ENCODE data around the gene CHMP5. TPM values are rescaled to one million over a fixed set of nuclear protein-coding genes. Genes with fewer than 3 reads are reported as not detected.

The CHMP5 gene
- total and polyA plus RNA-seq, 7 experiments from 2014 or later, result 21.4 to 74.6 (median 37.8) TPM

DNA sequence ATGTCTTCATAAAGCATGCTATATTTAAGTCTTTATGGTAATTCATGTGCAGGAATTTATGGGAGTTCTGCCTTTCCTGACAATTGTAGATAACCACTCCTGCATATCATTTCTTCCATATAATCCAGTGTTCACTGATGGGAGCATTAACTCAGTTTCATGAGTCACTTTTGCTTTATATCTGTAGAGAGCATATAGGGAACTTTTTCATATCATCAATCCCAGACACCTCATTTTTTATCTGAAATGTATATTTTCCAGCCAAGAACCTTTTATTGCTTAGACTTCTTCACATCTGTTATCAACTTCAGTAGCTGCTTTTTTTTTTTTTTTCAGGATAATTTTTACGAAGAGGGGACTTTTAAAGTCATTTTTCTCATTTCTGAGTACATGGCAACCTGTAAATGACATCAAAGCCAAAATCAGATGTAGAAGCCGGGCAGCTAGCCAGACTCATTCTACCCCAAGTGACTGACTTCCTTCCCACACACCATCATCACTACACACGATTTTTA, 66.6 kb downstream of the CHMP5 start:
- Mint-ChIP-seq H3K4me3 (no peak overlapping the region), H3K9me3 (peaks cover 0 to 1% (median 0%) of the 10 kb centered on the region in 11 donors), H3K36me3 (peaks cover 15 to 65% (median 50%) of the 10 kb centered on the region in 5 donors), H3K27me3 (no peaks in the 10 kb centered on the region), H3K27ac (peak overlapping the region in 1 of 9 donors; percentile 60), H3K4me1 (no peaks in the 10 kb centered on the region)
- Histone ChIP-seq H3K27me3 (ENCODE audit: control insufficient read depth in 2 of 2, insufficient read depth in 2 of 2, low read length in 2 of 2) (no peaks in the 10 kb centered on the region), H3K36me3 (ENCODE audit: control insufficient read depth in 2 of 3, insufficient read depth in 3 of 3, low read length in 3 of 3) (peaks cover 0 to 70% (median 8%) of the 10 kb centered on the region in 3 experiments), H3K9me3 (ENCODE audit: control insufficient read depth in 2 of 3, low read length in 3 of 3) (no peaks in the 10 kb centered on the region), H3K4me3 (ENCODE audit: low read length) (no peak overlapping the region), H3K27ac (ENCODE audit: low read depth, low read length) (no peak overlapping the region), H3K4me1 (ENCODE audit: control insufficient read depth in 2 of 2, insufficient read depth in 2 of 2, low read length in 2 of 2) (no peaks in the 10 kb centered on the region)
- DNase-seq (no peak), ATAC-seq (no peak)
- intact Hi-C loops (cut with micrococcal nuclease), result loop anchor here in 1 of 2 donors (5.0 kb wide), 1 partner anchor 44 kb away; no protein-coding TSS in a partner anchor
- ChIA-PET POLR2A (no interaction called here), CTCF (interaction anchor here (0.7 kb wide), 1 partner anchor 13 kb away, joined by 3 read pairs; no protein-coding TSS in a partner anchor)

Other genes with a start within 250 kb of the CHMP5 start
- 100 to 1,000 TPM in 3 of 5 experiments, 10 to 100 TPM in 2; 66.8 to 204 (median 119) TPM for gene DNAJA1, start 239.8 kb upstream of the CHMP5 start, total RNA-seq
- 100 to 1,000 TPM in 1 of 2 donors, 10 to 100 TPM in 1; 77.3 to 116 TPM for gene DNAJA1, start 239.8 kb upstream of the CHMP5 start, polyA plus RNA-seq
- 10 to 100 TPM; 22.3 to 32.9 (median 25.6) TPM for gene SMU1, start 188.4 kb upstream of the CHMP5 start, total RNA-seq
- gene SMU1, start 188.4 kb upstream of the CHMP5 start, polyA plus RNA-seq, result 10 to 100 TPM; 26.4 to 30.0 TPM
- 10 to 100 TPM; 40.7 to 86.2 (median 45.6) TPM for gene B4GALT1, start 97.7 kb upstream of the CHMP5 start, total RNA-seq
- gene B4GALT1, start 97.7 kb upstream of the CHMP5 start, polyA plus RNA-seq, result 10 to 100 TPM; 12.9 to 16.4 TPM
- gene SPINK4, start 24.9 kb upstream of the CHMP5 start, total RNA-seq, result not detected
- not detected for gene SPINK4, start 24.9 kb upstream of the CHMP5 start, polyA plus RNA-seq
- gene BAG1, start 341 bp upstream of the CHMP5 start, total RNA-seq, result 10 to 100 TPM; 48.6 to 77.2 (median 61.0) TPM
- gene BAG1, start 341 bp upstream of the CHMP5 start, polyA plus RNA-seq, result 10 to 100 TPM; 65.0 to 90.5 TPM
- 10 to 100 TPM; 39.8 to 65.4 (median 43.6) TPM for gene NFX1, start 25.5 kb downstream of the CHMP5 start, total RNA-seq
- gene NFX1, start 25.5 kb downstream of the CHMP5 start, polyA plus RNA-seq, result 10 to 100 TPM; 30.1 to 49.3 TPM
- gene AQP7, start 137.5 kb downstream of the CHMP5 start, total RNA-seq, result 1 to 10 TPM in 3 of 5 experiments, under 1 TPM in 2; 0.32 to 1.9 (median 1.1) TPM
- under 1 TPM in 1 of 2 donors, not detected in 1; 0.53 TPM for gene AQP7, start 137.5 kb downstream of the CHMP5 start, polyA plus RNA-seq
- 100 to 1,000 TPM in 3 of 5 experiments, 10 to 100 TPM in 2; 53.3 to 173 (median 110) TPM for gene AQP3, start 182.5 kb downstream of the CHMP5 start, total RNA-seq
- 100 to 1,000 TPM; 178 to 252 TPM for gene AQP3, start 182.5 kb downstream of the CHMP5 start, polyA plus RNA-seq
- 10 to 100 TPM; 34.0 to 48.0 (median 44.0) TPM for gene NOL6, start 208.9 kb downstream of the CHMP5 start, total RNA-seq
- 10 to 100 TPM; 14.2 to 30.0 TPM for gene NOL6, start 208.9 kb downstream of the CHMP5 start, polyA plus RNA-seq